Measurements from ENCODE around the gene OR8I2.
"Not testable (repeated sequence)": the region's sequence is repeated elsewhere in the genome, so short reads cannot be mapped to it uniquely, and the experiment has no call there.

- not testable (repeated sequence) for TF ChIP-seq CTCF, POLR2A (IDR thresholded peaks at IDR 0.05)
These were observed 36.7 kb upstream of the OR8I2 start for GRCh38 chr11:56056366-56056765.

Data from esophagus squamous epithelium (tissue), 4 donors.